GM23338 (cell line): ENCODE measurements around the gene FREY1. TPM values are rescaled to one million over a fixed set of nuclear protein-coding genes. Genes with fewer than 3 reads are reported as not detected.
A peak's percentile ranks its signal among the peaks of the same experiment; 100 is the strongest.

ENCODE experiments used
- ATAC-seq: fragments of 200-7000 bp; cut with Tn5 transposase; 3 replicates; pipeline ENCODE4 v1.9.1; 2020
- DNase-seq: peaks from one replicate; pipeline ENCODE4 v3.0.0-alpha.2; 2015; ENCODE audit warnings: low spot score
- H2AFZ ChIP-seq: fragments of 200-600 bp; sonication (generic); 2 replicates; pipeline ENCODE4 v1.8.0; 2016; ENCODE audit warnings: antibody characterized with exemption, mild to moderate bottlenecking, moderate library complexity
- H3F3A ChIP-seq: fragments of 200-600 bp; sonication (generic); replicated peaks from 2 replicates; pipeline ENCODE4 v1.8.0; 2017; ENCODE audit warnings: antibody characterized with exemption, mixed run types, low read depth
- H3K27ac ChIP-seq: fragments of 200-600 bp; sonication (generic); 2 replicates; pipeline ENCODE4 v1.6.1; 2016; ENCODE audit warnings: low read depth
- H3K27me3 ChIP-seq: fragments of 200-600 bp; sonication (generic); 2 replicates; pipeline ENCODE4 v1.8.0; 2016; ENCODE audit warnings: mild to moderate bottlenecking, mixed run types, moderate library complexity; ENCODE audit not compliant: insufficient read depth
- H3K36me3 ChIP-seq: fragments of 200-600 bp; sonication (generic); 2 replicates; pipeline ENCODE4 v1.8.0; 2016; ENCODE audit warnings: mild to moderate bottlenecking; ENCODE audit not compliant: insufficient read depth
- H3K4me1 ChIP-seq: fragments of 200-600 bp; sonication (generic); 2 replicates; pipeline ENCODE4 v1.8.0; 2016; ENCODE audit warnings: mild to moderate bottlenecking, moderate library complexity; ENCODE audit not compliant: insufficient read depth
- H3K4me2 ChIP-seq: fragments of 200-600 bp; sonication (generic); 2 replicates; pipeline ENCODE4 v1.7.1; 2017; ENCODE audit warnings: mixed run types
- H3K4me3 ChIP-seq: fragments of 200-600 bp; sonication (generic); 2 replicates; pipeline ENCODE4 v1.6.1; 2016; ENCODE audit warnings: mixed run types
- H3K79me2 ChIP-seq: fragments of 200-600 bp; sonication (generic); replicated peaks from 2 replicates; pipeline ENCODE4 v1.8.0; 2017; ENCODE audit warnings: mild to moderate bottlenecking; ENCODE audit not compliant: insufficient read depth
- H3K9me2 ChIP-seq: fragments of 200-600 bp; sonication (generic); 2 replicates; pipeline ENCODE4 v1.8.0; 2017; ENCODE audit not compliant: insufficient read depth
- H4K20me1 ChIP-seq: fragments of 200-600 bp; sonication (generic); replicated peaks from 2 replicates; pipeline ENCODE4 v1.8.0; 2017; ENCODE audit warnings: mild to moderate bottlenecking; ENCODE audit not compliant: insufficient read depth
- H3K27ac Mint-ChIP-seq: 2 replicates; pipeline ENCODE4 v1.8.0; 2020; ENCODE audit warnings: inconsistent platforms, mild to moderate bottlenecking, moderate library complexity, mixed read lengths
- H3K27me3 Mint-ChIP-seq: 3 replicates; pipeline ENCODE4 v1.8.0; 2022; ENCODE audit warnings: low read depth, mild to moderate bottlenecking, moderate library complexity, mixed read lengths, inconsistent platforms; ENCODE audit not compliant: insufficient read depth, poor library complexity
- H3K36me3 Mint-ChIP-seq: 3 replicates; pipeline ENCODE4 v1.8.0; 2021; ENCODE audit warnings: low read depth, mild to moderate bottlenecking, inconsistent platforms, moderate library complexity, mixed read lengths
- H3K4me1 Mint-ChIP-seq: 3 replicates; pipeline ENCODE4 v1.8.0; 2020; ENCODE audit warnings: mild to moderate bottlenecking, inconsistent platforms, mixed read lengths
- H3K4me3 Mint-ChIP-seq: 3 replicates; pipeline ENCODE4 v1.8.0; 2021; ENCODE audit warnings: moderate library complexity, mild to moderate bottlenecking, inconsistent platforms, mixed read lengths
- H3K9me3 Mint-ChIP-seq: 3 replicates; pipeline ENCODE4 v1.8.0; 2020; ENCODE audit warnings: moderate library complexity, mild to moderate bottlenecking, inconsistent platforms, mixed read lengths
- JUNB ChIP-seq: IDR thresholded peaks from one replicate; pipeline ENCODE4 v1.6.1; 2016; ENCODE audit warnings: antibody characterized with exemption; ENCODE audit not compliant: unreplicated experiment
- ZNF114 ChIP-seq: fragments of 250-450 bp; sonication (Bioruptor Pico); IDR thresholded peaks from 2 replicates; pipeline ENCODE4 v1.5.0; 2020; ENCODE audit warnings: mild to moderate bottlenecking, moderate library complexity
- ZNF331 ChIP-seq: fragments of 250-450 bp; sonication (Bioruptor Pico); IDR thresholded peaks from 2 replicates; pipeline ENCODE4 v1.5.0; 2020; ENCODE audit warnings: low read depth, mild to moderate bottlenecking, moderate library complexity
- polyA plus RNA-seq: library from polyadenylated mRNA; unstranded; fragments of >200 nt; fragmentation: Nextera tagmentation; extraction: Ambion mirVana; gene quantifications from 2 replicates; pipeline ENCODE4 v1.2.1, GENCODE V29; 2016
- total RNA-seq: library from RNA; depleted of rRNA; stranded (reverse); fragments of >200 nt; shearing (Covaris generic); gene quantifications from 2 replicates; pipeline ENCODE4 v1.2.3, GENCODE V29; 2014
- TF ChIP-seq, protein P1 (sequence below): IDR thresholded peaks from 2 replicates; pipeline ENCODE4 v1.6.1; 2016; ENCODE audit warnings: antibody characterized with exemption
- TF ChIP-seq, protein P2 (sequence below): IDR thresholded peaks from one replicate; pipeline ENCODE4 v1.6.1; 2018; ENCODE audit warnings: antibody characterized with exemption; ENCODE audit not compliant: unreplicated experiment

FREY1 gene
- total and polyA plus RNA-seq, 2 experiments from 2014 or later, result 1.1 TPM; not detected in 1

DNA sequence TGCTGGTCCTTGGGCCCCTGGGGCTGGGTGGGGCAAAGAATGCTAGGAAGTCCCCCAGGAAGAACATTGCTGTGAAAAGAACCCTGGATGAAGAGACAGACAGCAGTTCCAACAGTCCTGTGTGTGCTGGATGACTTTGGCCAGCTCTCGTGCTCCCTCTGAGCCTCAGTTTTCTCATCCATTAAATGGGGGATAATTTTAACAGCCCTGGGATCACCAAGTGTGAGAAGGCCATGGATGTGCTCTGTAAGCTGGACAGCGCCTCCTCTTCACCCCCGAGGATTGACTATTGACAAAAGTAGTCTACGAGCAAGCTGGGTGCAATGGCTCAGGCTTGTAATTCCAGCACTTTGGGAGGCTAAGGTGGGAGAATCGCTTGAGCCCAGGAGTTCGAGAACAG lies 17.9 kb upstream of the FREY1 start:
- Histone ChIP-seq H3K36me3 (no peaks in the 10 kb centered on the region), H4K20me1 (peaks cover 6% of the 10 kb centered on the region; the same call in 1 of the 2 replicates), H3K4me1 (peaks cover 26% of the 10 kb centered on the region), H3K27me3 (peaks cover 9% of the 10 kb centered on the region; the same call in 1 of the 2 replicates), H3F3A (peaks cover 14% of the 10 kb centered on the region), H2AFZ (no peak overlapping the region), H3K4me3 (no peak overlapping the region), H3K9me2 (no peaks in the 10 kb centered on the region), H3K27ac (no peak overlapping the region), H3K79me2 (peaks cover 19% of the 10 kb centered on the region), H3K4me2 (no peak overlapping the region)
- ATAC-seq, result no peak
- Mint-ChIP-seq H3K27me3 (peaks cover 22% of the 10 kb centered on the region), H3K36me3 (peaks cover 42% of the 10 kb centered on the region), H3K9me3 (no peaks in the 10 kb centered on the region; the same call in 2 of the 3 replicates), H3K4me1 (peaks cover 26% of the 10 kb centered on the region), H3K4me3 (0 out of 3 replicates have a peak overlapping the region, but pooled peaks have one; percentile 65), H3K27ac (no peak overlapping the region)
- no peak for DNase-seq
- TF ChIP-seq, protein P1, sequence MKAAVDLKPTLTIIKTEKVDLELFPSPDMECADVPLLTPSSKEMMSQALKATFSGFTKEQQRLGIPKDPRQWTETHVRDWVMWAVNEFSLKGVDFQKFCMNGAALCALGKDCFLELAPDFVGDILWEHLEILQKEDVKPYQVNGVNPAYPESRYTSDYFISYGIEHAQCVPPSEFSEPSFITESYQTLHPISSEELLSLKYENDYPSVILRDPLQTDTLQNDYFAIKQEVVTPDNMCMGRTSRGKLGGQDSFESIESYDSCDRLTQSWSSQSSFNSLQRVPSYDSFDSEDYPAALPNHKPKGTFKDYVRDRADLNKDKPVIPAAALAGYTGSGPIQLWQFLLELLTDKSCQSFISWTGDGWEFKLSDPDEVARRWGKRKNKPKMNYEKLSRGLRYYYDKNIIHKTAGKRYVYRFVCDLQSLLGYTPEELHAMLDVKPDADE, result no peak
- TF ChIP-seq, protein P2, sequence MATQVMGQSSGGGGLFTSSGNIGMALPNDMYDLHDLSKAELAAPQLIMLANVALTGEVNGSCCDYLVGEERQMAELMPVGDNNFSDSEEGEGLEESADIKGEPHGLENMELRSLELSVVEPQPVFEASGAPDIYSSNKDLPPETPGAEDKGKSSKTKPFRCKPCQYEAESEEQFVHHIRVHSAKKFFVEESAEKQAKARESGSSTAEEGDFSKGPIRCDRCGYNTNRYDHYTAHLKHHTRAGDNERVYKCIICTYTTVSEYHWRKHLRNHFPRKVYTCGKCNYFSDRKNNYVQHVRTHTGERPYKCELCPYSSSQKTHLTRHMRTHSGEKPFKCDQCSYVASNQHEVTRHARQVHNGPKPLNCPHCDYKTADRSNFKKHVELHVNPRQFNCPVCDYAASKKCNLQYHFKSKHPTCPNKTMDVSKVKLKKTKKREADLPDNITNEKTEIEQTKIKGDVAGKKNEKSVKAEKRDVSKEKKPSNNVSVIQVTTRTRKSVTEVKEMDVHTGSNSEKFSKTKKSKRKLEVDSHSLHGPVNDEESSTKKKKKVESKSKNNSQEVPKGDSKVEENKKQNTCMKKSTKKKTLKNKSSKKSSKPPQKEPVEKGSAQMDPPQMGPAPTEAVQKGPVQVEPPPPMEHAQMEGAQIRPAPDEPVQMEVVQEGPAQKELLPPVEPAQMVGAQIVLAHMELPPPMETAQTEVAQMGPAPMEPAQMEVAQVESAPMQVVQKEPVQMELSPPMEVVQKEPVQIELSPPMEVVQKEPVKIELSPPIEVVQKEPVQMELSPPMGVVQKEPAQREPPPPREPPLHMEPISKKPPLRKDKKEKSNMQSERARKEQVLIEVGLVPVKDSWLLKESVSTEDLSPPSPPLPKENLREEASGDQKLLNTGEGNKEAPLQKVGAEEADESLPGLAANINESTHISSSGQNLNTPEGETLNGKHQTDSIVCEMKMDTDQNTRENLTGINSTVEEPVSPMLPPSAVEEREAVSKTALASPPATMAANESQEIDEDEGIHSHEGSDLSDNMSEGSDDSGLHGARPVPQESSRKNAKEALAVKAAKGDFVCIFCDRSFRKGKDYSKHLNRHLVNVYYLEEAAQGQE, result peak; percentile 46

DNA sequence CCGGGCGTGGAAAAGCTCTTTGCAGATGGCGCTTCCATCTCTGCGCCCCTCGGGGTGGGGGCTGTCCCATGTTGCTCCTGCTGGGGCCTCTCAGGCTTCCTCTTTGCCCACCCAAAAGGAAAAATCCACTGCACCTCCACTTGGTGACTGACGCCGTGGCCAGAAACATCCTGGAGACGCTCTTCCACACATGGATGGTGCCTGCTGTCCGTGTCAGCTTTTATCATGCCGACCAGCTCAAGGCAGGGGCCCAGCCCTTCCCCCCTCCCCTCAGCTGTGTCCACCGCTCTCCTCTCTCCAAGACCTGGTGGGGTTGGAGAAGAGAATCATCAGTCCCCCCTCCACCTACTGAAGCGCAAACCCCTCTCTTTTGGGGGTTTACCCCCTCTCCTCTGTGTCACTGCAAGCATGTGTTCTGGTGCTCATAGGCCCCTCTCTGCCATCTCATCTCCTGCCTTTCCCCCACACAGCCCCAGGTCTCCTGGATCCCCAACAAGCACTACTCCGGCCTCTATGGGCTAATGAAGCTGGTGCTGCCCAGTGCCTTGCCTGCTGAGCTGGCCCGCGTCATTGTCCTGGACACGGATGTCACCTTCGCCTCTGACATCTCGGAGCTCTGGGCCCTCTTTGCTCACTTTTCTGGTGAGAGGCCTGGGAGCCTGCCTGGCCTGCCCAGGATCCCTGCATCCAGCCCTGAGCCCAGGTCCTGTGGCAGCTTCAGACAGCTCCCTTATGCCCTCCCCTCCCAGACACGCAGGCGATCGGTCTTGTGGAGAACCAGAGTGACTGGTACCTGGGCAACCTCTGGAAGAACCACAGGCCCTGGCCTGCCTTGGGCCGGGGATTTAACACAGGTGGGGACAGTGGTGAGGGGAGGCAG lies 17.2 kb upstream of the FREY1 start:
- no peak overlapping the region for H2AFZ ChIP-seq
- H3K4me3 ChIP-seq, result peak overlapping the region; percentile 36; the same call in 1 of the 2 replicates
- no peak overlapping the region for H3K27ac ChIP-seq
- ATAC-seq (no peak), DNase-seq (no peak)
- TF ChIP-seq JUNB (no peak), ZNF331 (CRISPR knock-in tag) (no peak), ZNF114 (CRISPR knock-in tag) (no peak)
- Mint-ChIP-seq H3K27me3 (peaks cover 29% of the 10 kb centered on the region), H3K36me3 (peaks cover 42% of the 10 kb centered on the region), H3K27ac (no peak overlapping the region), H3K9me3 (no peaks in the 10 kb centered on the region; the same call in 2 of the 3 replicates), H3K4me3 (peak overlapping the region; percentile 65), H3K4me1 (peaks cover 27% of the 10 kb centered on the region)
- peaks cover 19% of the 10 kb centered on the region for H3K79me2 ChIP-seq
- peaks cover 6% of the 10 kb centered on the region; the same call in 1 of the 2 replicates for H4K20me1 ChIP-seq
- H3K4me2 ChIP-seq, result peak overlapping the region; percentile 57; the same call in 1 of the 2 replicates
- H3F3A ChIP-seq, result peaks cover 14% of the 10 kb centered on the region
- peaks cover 30% of the 10 kb centered on the region for H3K4me1 ChIP-seq
- peaks cover 9% of the 10 kb centered on the region; the same call in 1 of the 2 replicates for H3K27me3 ChIP-seq
- H3K9me2 ChIP-seq, result no peaks in the 10 kb centered on the region
- H3K36me3 ChIP-seq, result no peaks in the 10 kb centered on the region
